ENCODE measurements around the gene TTYH2.
"Not testable (repeated sequence)": the region's sequence is repeated elsewhere in the genome, so short reads cannot be mapped to it uniquely, and the experiment has no call there.

TTYH2 gene

GRCh38 chr17:74212913-74213791, at the start of gene TTYH2:
TTYH2 (plus strand) TSS chr17:74213571; CDS start chr17:74213588, 17 bp downstream.
- peak; percentile 76 for DNase-seq (ENCODE audit: low spot score)

GRCh38 chr17:74163836-74164235, 49.5 kb upstream of the TTYH2 start:
- DNase-seq (ENCODE audit: low spot score): no peak

- no peak for DNase-seq (ENCODE audit: low spot score)
Measured at GRCh38 chr17:74164446-74165045, 48.8 kb upstream of the TTYH2 start.

GRCh38 chr17:74165797-74166365, 47.5 kb upstream of the TTYH2 start:
- DNase-seq (ENCODE audit: low spot score): no peak

- DNase-seq (ENCODE audit: low spot score): no peak
Measured at GRCh38 chr17:74170924-74171323, 42.4 kb upstream of the TTYH2 start.

GRCh38 chr17:74172700-74173099, 40.7 kb upstream of the TTYH2 start:
- DNase-seq (ENCODE audit: low spot score): no peak

GRCh38 chr17:74176546-74177001, 36.8 kb upstream of the TTYH2 start:
- peak; percentile 59 for DNase-seq (ENCODE audit: low spot score)

- no peak for DNase-seq (ENCODE audit: low spot score)
Measured at GRCh38 chr17:74177018-74177450, 36.3 kb upstream of the TTYH2 start.

- DNase-seq (ENCODE audit: low spot score): no peak
Measured at GRCh38 chr17:74179576-74179975, 33.8 kb upstream of the TTYH2 start.

- no peak for DNase-seq (ENCODE audit: low spot score)
Measured at GRCh38 chr17:74180336-74180735, 33.0 kb upstream of the TTYH2 start.

- DNase-seq (ENCODE audit: low spot score): no peak
Measured at GRCh38 chr17:74181341-74181740, 32.0 kb upstream of the TTYH2 start.

- no peak for DNase-seq (ENCODE audit: low spot score)
Measured at GRCh38 chr17:74182041-74182723, 31.2 kb upstream of the TTYH2 start.

GRCh38 chr17:74183411-74183810, 30.0 kb upstream of the TTYH2 start:
- no peak for DNase-seq (ENCODE audit: low spot score)

- no peak for DNase-seq (ENCODE audit: low spot score)
Measured at GRCh38 chr17:74185571-74186185, 27.7 kb upstream of the TTYH2 start.

- no peak for DNase-seq (ENCODE audit: low spot score)
Measured at GRCh38 chr17:74186498-74186897, 26.9 kb upstream of the TTYH2 start.

- DNase-seq (ENCODE audit: low spot score): no peak
Measured at GRCh38 chr17:74187761-74188160, 25.6 kb upstream of the TTYH2 start.

GRCh38 chr17:74188687-74189086, 24.7 kb upstream of the TTYH2 start:
- not testable (repeated sequence) for DNase-seq (ENCODE audit: low spot score)

- DNase-seq (ENCODE audit: low spot score): no peak
Measured at GRCh38 chr17:74190154-74190553, 23.2 kb upstream of the TTYH2 start.

- DNase-seq (ENCODE audit: low spot score): no peak
Measured at GRCh38 chr17:74190807-74191406, 22.5 kb upstream of the TTYH2 start.

- no peak for DNase-seq (ENCODE audit: low spot score)
Measured at GRCh38 chr17:74192950-74193781, 20.2 kb upstream of the TTYH2 start.

- no peak for DNase-seq (ENCODE audit: low spot score)
Measured at GRCh38 chr17:74194682-74195081, 18.7 kb upstream of the TTYH2 start.

Data from HuH-7.5 (cell line).